ENCODE results near the gene PLAAT3.

- TF ChIP-seq EZH2 (IDR thresholded peaks at IDR 0.05) = no peak
- TF ChIP-seq POLR2AphosphoS5 (IDR thresholded peaks at IDR 0.05; ENCODE audit: borderline replicate concordance, low read depth, low read length) = no peak
- no peak for TF ChIP-seq FOXP2 (optimal IDR thresholded peaks at IDR 0.05; ENCODE audit: control extremely low read depth, extremely low read length, insufficient read depth)
Observed at GRCh38 chr11:63652671-63653070, 38.4 kb upstream of the PLAAT3 start.
